HepG2 (cell line): ENCODE results near the gene NBEA. TPM values are rescaled to one million over a fixed set of nuclear protein-coding genes. Genes with fewer than 3 reads are reported as not detected.

Experiments used
- CERS6 ChIP-seq: sonication (generic); formaldehyde crosslinking; IDR thresholded peaks from 2 replicates; pipeline ENCODE4 v1.5.0; 2020; ENCODE audit warnings: missing genetic modification reagents
- HNRNPLL ChIP-seq: fragments of 200-400 bp; formaldehyde crosslinking; IDR thresholded peaks from 2 replicates; pipeline ENCODE4 v1.6.1; 2017; ENCODE audit warnings: mild to moderate bottlenecking, low read depth, low read length; ENCODE audit not compliant: poor library complexity, severe bottlenecking
- NKX3-1 ChIP-seq: sonication (generic); formaldehyde crosslinking; IDR thresholded peaks from 2 replicates; pipeline ENCODE4 v1.5.0; 2020; ENCODE audit warnings: missing genetic modification reagents
- RFX1 ChIP-seq: fragments of 450-650 bp; IDR thresholded peaks from 2 replicates; pipeline ENCODE4 v1.6.1; 2017
- UBTF ChIP-seq: sonication (generic); formaldehyde crosslinking; IDR thresholded peaks from 2 replicates; pipeline ENCODE4 v1.4.0; 2020; ENCODE audit warnings: mild to moderate bottlenecking, missing genetic modification reagents
- ZBTB10 ChIP-seq: sonication (generic); formaldehyde crosslinking; IDR thresholded peaks from 2 replicates; pipeline ENCODE4 v1.4.0; 2020; ENCODE audit warnings: missing genetic modification reagents, borderline replicate concordance
- ZNF280D ChIP-seq: sonication (generic); formaldehyde crosslinking; IDR thresholded peaks from 2 replicates; pipeline ENCODE4 v1.5.1; 2020; ENCODE audit warnings: mild to moderate bottlenecking, missing genetic modification reagents
- ZNF670 ChIP-seq: sonication (generic); formaldehyde crosslinking; IDR thresholded peaks from 2 replicates; pipeline ENCODE4 v1.8.0; 2022; ENCODE audit warnings: mild to moderate bottlenecking, missing genetic modification reagents, borderline replicate concordance
- ZNF776 ChIP-seq: sonication (generic); formaldehyde crosslinking; IDR thresholded peaks from 2 replicates; pipeline ENCODE4 v1.4.0; 2020; ENCODE audit warnings: mild to moderate bottlenecking, missing genetic modification reagents
- polyA plus RNA-seq, 8 experiments: library from polyadenylated mRNA; depleted of rRNA in 3 of 8; stranded (reverse) in 7 of 8; unstranded in 1 of 8; fragments of >200 nt; fragmentation: Illumina TruSeq in 4 of 8; extraction: Trizol in 4 of 8; gene quantifications; 2 replicates each; pipeline versions ENCODE4 v1.2.1 to v1.2.3, GENCODE V29; 2011 to 2016; ENCODE audit warnings: low read depth in 4 of 8, missing spikeins in 1 of 8, mixed read lengths in 1 of 8; ENCODE audit not compliant: insufficient read depth in 1 of 8
- total RNA-seq, 5 experiments: library from RNA; depleted of rRNA; stranded (reverse); fragments of >200 nt; fragmentation: Illumina TruSeq; extraction: Trizol; gene quantifications; 2 replicates each; pipeline ENCODE4 v1.2.3, GENCODE V29; 2016; ENCODE audit warnings: low read depth in 1 of 5

Gene NBEA
- total and polyA plus RNA-seq, 2 of the 13 experiments (the other 11 are each of a cell fraction or from before 2014, with no cell fraction given), result 2.7 to 2.8 TPM

DNA sequence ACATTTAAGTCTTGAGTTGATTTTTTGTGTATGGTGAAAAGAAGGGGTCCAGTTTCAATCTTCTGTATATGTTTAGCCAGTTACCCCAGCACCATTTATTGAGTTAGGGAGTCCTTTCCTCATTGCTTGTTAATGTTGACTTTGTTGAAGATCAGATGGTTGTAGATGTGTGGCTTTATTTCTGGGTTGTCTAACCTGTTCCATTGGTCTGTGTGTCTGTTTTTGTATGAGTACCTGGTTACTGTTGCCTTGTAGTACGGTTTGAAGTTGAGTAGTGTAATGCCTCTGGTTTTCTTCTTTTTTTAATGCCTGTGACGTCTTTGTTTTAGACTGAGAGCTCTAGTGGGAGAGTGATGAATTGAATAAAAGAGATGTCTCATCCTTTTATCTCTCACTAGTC lies 83.2 kb downstream of the NBEA start (continued):
- no peak for TF ChIP-seq UBTF (CRISPR knock-in tag)
- no peak for TF ChIP-seq ZNF776 (CRISPR knock-in tag)
- no peak for TF ChIP-seq HNRNPLL
- TF ChIP-seq NKX3-1, result no peak
- no peak for TF ChIP-seq ZBTB10 (CRISPR knock-in tag)
- TF ChIP-seq RFX1, result no peak
- TF ChIP-seq CERS6, result no peak
- TF ChIP-seq ZNF670, result no peak
- no peak for TF ChIP-seq ZNF280D (CRISPR knock-in tag)
